ENCODE measurements around the gene PPP1R3G.

DNA sequence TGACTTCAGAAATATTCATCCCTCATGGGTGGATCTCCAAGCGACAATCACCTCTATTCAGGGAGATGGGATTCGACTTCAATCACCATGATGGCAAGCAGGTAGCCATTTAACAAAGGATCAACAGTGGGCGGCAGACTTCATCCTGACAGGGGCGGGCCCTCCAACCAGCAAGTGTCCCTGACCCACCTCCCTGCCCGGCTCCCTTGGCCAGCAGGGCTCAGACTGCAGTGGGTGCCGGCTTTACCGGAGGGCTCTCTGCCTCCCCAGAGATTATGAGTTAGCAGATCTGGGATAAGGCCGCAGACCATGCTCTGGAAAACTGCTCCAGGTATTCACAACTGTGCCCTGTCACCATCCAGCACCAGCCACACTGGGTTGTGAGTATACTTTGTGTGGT is 39.4 kb downstream of the PPP1R3G start:
- TF ChIP-seq POLR2AphosphoS5 (IDR thresholded peaks at IDR 0.05; ENCODE audit: low read depth, low read length) (no peak), SIN3A (IDR thresholded peaks at IDR 0.05; ENCODE audit: borderline replicate concordance, insufficient read depth, low read depth, low read length) (no peak)
- TF ChIP-seq, protein P1, sequence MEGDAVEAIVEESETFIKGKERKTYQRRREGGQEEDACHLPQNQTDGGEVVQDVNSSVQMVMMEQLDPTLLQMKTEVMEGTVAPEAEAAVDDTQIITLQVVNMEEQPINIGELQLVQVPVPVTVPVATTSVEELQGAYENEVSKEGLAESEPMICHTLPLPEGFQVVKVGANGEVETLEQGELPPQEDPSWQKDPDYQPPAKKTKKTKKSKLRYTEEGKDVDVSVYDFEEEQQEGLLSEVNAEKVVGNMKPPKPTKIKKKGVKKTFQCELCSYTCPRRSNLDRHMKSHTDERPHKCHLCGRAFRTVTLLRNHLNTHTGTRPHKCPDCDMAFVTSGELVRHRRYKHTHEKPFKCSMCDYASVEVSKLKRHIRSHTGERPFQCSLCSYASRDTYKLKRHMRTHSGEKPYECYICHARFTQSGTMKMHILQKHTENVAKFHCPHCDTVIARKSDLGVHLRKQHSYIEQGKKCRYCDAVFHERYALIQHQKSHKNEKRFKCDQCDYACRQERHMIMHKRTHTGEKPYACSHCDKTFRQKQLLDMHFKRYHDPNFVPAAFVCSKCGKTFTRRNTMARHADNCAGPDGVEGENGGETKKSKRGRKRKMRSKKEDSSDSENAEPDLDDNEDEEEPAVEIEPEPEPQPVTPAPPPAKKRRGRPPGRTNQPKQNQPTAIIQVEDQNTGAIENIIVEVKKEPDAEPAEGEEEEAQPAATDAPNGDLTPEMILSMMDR (IDR thresholded peaks at IDR 0.05), result no peak
